NCI-H526 (cell line): ENCODE data around the gene SLC1A2.

ENCODE experiments used
- DNase-seq, 2 experiments: peaks; one replicate each; lab custom pipeline; 2025; lab: John Stamatoyannopoulos, UW

The SLC1A2 gene

DNA sequence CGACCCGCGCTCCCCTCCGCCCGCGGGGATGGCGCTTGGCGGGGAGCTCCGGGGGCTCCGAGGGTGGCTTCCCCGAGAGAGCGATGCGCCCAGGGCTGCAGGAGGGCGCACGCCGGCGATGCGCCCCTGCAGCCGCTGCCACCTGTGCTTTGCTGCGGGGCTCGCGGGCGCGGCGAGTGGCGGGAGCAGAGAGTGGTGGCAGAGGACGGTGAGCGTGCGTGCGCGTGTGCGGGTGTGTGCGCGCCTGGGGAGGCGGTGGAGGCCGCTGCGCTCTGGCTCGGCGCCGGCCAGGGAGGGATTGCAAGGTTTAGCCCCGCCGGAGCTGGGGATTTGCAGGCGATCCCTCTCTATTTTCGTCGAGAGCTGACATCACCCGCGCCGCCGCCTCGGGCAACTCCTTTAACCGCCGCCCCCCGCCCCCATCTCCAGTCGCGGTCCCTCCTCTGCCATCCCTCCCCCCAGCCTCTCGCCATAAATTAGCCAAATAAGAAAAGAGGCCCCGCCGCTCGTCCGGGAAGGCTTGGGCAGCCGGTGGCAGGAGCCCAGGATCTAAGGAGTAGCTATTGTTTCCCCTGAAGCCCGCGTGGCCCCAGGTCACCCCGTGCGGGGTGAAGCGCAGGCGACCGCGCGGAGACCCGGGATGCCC lies at the start of gene SLC1A2:
TSS of gene SLC1A2 (minus strand) at position 375 of the 646 bp plus-strand sequence. CDS start 592 bp downstream, outside the sequence.
- DNase-seq, result peak; percentile 53 to 85

- DNase-seq, result no peak
Observed at GRCh38 chr11:35466058-35466457, 46.7 kb upstream of the SLC1A2 start.

- peak in 1 of 2 experiments; percentile 7 for DNase-seq
Observed at GRCh38 chr11:35464308-35464707, 45.0 kb upstream of the SLC1A2 start.

DNA sequence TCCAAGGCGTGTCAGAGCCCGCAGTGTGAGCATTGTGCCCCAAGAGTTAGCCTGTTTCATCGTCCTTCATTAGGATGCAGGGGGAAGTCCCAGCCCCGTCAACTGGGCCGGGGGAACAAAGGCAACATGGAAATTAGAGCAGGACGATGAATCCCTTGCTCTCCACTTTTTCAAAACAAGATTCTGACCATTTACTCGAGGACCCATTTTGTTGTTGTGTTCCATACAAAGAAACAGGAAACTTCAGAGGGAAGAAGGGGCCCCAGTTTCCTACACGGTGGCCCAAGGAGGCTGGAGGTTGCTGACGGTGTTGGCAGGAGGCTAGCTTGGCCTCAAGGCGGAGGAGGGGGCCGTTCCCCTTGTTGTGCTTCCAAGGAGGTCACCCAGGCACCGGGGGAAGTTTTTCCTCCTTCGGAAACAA lies 44.0 kb upstream of the SLC1A2 start:
- no peak for DNase-seq

DNA sequence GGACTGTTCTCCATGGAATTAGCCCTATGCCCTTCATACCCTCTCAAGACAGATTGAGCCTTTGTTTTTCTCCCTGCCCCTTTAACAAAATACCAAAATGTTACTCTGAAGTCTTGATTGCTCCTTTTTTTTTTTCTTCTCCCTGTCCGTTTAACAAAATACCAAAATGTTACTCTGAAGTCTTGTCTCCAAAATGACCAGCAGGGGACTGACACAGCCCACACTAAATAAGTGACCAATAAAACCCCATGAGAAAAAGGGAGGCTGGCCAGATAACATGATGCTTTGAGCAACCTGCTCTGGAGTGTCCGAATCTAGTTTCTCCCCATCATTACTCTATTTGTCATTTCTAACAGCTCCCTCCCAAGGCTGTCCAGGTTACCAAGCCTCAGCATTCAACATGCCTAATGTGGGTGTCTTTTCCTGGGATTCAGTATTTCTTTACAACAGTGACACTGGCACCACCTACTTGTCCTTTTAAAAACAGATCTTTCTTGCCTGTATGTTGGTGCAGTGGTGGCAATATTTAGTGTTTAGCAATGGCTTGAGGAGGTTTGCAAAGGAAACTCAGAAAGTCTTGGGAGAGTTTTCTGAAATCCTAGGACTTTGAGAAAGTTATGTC lies 42.7 kb upstream of the SLC1A2 start:
- DNase-seq, result no peak

DNA sequence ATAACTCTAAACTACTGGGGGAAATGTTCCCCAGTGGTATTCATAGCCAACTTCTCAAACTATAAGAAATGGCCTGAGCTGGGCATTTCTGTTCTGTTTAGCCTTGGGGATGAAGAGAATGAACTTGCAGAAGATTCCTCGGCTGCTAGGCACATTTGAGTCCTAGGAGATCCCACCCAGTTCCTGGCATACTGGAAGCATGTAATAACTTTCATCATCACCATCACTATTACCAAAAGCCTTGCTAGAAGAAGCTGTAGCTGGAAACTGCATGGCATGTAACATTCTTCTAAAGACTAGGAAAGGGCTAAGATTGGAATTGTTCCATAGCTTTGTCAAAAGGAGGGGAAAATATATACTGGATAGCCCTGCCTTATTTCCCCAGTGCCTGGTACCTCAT lies 40.1 kb upstream of the SLC1A2 start:
- no peak for DNase-seq

DNA sequence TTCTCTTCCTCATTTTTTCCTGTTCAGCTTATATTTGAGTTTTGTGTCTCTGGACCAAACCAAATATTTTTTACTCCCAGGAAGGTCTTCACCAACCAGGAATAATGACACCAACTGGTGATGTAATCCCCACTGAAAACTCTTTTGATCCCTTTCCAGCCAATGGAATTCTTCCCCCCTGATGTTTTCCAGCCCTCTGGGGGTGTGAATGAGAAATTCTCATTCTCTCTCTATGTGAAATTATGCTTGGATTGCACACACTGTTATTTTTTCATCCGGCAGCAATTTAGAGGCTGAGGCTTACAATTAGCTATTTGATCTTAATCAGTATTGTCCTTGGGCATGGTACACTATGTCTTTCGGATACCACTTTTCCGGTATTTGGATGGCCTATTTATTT lies 39.5 kb upstream of the SLC1A2 start:
- DNase-seq, result no peak

DNA sequence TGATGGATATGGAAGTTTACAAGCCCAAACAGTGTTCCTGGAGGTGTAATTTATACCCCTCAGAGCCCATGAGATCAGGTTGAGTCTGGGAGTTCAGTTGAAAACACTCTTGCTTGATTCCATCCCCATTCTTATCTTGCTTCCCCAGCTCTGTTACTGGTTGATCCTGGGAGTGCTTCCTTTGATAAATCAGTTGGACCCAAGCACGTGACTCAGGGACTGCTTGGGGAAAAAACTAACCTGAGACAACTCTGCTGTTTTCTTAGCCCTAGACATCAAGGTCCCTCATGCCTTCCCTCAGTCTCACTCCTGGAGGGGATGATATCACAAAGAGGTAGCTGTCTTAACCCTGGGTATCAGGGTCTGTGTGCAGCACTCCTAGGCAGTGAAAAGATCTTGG lies 35.0 kb upstream of the SLC1A2 start:
- no peak for DNase-seq

- no peak for DNase-seq
Observed at GRCh38 chr11:35436581-35437250, 17.4 kb upstream of the SLC1A2 start.

GRCh38 chr11:35433588-35433987 lies 14.2 kb upstream of the SLC1A2 start:
- DNase-seq, result no peak

DNA sequence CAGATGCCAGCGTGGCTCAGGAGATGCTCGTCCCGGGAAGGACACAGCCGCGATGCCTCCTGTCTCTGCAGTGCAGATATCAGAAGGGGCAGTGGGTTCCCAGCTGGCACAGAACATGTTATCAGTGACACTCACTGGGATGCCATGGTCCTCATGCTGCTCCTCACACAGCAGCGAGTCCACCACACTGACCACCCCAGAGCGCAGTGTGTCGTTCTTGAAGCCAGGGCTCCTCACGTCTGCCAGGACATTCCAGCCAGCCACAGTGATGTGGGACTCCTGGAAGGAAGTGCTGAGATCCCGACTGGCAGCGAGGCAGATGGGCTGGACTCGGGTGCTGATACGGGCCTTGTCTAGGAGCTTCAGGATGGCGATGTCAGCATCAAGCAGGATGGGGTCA lies 13.1 kb upstream of the SLC1A2 start:
- no peak for DNase-seq

DNA sequence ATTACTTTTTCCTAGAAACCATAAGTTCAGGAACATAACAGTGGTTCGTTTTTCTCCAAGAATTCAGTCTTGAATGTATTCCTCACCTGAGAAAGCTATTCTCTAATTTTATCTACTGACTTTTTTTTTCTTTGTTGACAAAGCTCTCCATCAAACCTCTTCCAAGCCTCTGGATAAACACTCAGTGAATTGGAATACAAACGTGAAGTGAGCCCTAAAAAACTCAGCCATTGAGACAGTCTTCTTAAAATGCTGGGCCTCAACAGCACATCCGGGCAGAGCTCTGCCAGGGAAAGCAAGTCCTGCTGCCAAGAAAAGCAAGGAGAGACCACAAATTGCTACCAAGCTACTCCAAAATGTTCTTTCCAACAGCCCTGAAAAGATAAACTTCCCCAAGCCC lies 7.7 kb upstream of the SLC1A2 start:
- no peak for DNase-seq

GRCh38 chr11:35426351-35426750 lies 7.0 kb upstream of the SLC1A2 start:
- no peak for DNase-seq

GRCh38 chr11:35425603-35426212 lies 6.3 kb upstream of the SLC1A2 start:
- no peak for DNase-seq

GRCh38 chr11:35424157-35424940 lies 5.0 kb upstream of the SLC1A2 start:
- no peak for DNase-seq

DNA sequence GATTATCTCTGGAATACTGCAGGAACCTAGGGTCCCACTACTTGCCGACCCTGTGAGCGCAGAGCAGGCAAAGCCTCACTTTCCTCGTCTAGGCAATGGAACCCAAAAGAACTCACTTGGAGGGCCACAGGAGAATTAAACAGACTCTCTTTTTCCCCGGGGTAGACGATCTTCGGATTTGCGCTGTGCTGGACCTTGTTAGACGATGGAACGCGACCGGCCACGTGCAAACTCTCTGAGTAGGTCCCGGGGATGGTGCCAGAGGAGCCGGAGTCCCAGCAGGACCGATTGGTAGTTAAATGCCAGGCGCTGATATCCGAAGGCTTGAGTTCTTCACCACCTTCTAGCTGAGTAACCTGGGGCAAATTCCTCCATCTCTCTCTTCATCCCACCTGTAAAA lies 1.0 kb upstream of the SLC1A2 start:
- peak in 1 of 2 experiments; percentile 53 for DNase-seq

- DNase-seq, result peak; percentile 15 to 69
Observed at GRCh38 chr11:35419830-35420333, 524 bp upstream of the SLC1A2 start.

GRCh38 chr11:35418282-35419183 lies 825 bp downstream of the SLC1A2 start:
- peak; percentile 32 to 82 for DNase-seq

DNA sequence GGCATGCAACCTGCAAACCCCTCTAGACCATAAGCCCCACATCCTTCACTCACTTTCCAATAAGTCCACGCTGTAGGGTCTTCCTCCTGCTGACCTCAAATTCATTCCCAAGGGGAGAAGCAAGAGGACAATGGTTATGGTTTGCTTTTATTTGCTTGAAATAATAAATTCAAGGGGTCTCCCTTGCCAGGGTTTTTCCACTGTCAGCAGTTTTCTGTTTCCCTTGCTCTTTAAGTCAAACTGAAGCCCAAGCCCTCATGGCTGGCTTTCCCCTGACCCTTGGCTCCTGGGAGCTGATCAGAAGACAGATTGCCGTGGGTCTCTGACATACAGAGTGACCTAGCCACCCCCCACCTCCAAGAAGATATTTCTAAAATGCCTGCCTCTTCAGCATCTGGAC lies 3.9 kb downstream of the SLC1A2 start:
- DNase-seq, result no peak

DNA sequence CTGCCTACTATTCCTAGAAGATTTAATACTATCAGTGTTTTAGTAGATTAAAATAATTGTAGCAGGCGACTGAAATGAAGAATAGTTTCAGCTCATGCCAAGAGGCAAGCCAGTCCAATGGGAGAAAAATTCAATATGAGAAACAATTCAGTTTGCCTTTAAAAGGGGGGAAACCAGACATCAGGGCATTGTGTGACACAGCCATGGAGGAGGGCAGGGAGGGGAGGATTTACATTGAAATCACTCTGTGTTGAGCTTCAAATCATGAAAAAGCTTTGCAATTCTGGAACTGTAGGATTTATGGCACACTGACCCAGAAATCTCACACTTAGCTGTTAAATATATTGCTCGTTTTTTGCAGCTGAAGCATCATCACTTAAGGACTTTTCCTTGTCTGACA lies 4.6 kb downstream of the SLC1A2 start:
- DNase-seq, result no peak

- DNase-seq, result no peak
Observed at GRCh38 chr11:35414311-35414710, 5.0 kb downstream of the SLC1A2 start.
